HL-60 (cell line): ENCODE data around the gene WDR1.

Experiments
- DNase-seq, 2 experiments: peaks; one replicate each; pipeline ENCODE4 v3.0.0-alpha.2; 2010 to 2020; ENCODE audit warnings: low read depth in 1 of 2, low spot score in 1 of 2
- H3K27ac ChIP-seq: fragments of 250-450 bp; sonication (Bioruptor Pico); replicated peaks from 2 replicates; pipeline ENCODE4 v1.5.1; 2020; ENCODE audit warnings: mild to moderate bottlenecking, moderate library complexity
- H3K27me3 ChIP-seq: fragments of 250-450 bp; sonication (Bioruptor Pico); 2 replicates; pipeline ENCODE4 v1.5.1; 2021; ENCODE audit warnings: mild to moderate bottlenecking, moderate library complexity; ENCODE audit not compliant: insufficient read depth, poor library complexity, severe bottlenecking
- H3K4me3 ChIP-seq: replicated peaks from 2 replicates; pipeline ENCODE4 v1.5.1; 2011; ENCODE audit warnings: mild to moderate bottlenecking, control low read depth, low read length; ENCODE audit not compliant: insufficient read depth
- CTCF ChIP-seq: IDR thresholded peaks from one replicate; pipeline ENCODE4 v1.5.1; 2011; ENCODE audit warnings: low read length, control low read depth, inconsistent platforms; ENCODE audit not compliant: insufficient read depth
- GABPA ChIP-seq: IDR thresholded peaks from 2 replicates; pipeline ENCODE4 v1.6.1; 2012; ENCODE audit warnings: low read depth
- POLR2AphosphoS5 ChIP-seq: IDR thresholded peaks from 2 replicates; pipeline ENCODE4 v1.6.1; 2012; ENCODE audit warnings: low read depth
- REST ChIP-seq: IDR thresholded peaks from 2 replicates; pipeline ENCODE4 v1.6.1; 2012; ENCODE audit warnings: low read depth; ENCODE audit not compliant: insufficient replicate concordance
- SPI1 ChIP-seq: IDR thresholded peaks from 2 replicates; pipeline ENCODE4 v1.6.1; 2012; ENCODE audit warnings: low read depth, mild to moderate bottlenecking, borderline replicate concordance

WDR1 gene

GRCh38 chr4:10083861-10084641 is 32.5 kb downstream of the WDR1 start:
- Histone ChIP-seq H3K4me3 (no peak overlapping the region), H3K27me3 (no peaks in the 10 kb centered on the region), H3K27ac (no peak overlapping the region)
- TF ChIP-seq SPI1: no peak
- no peak for TF ChIP-seq CTCF
- TF ChIP-seq POLR2AphosphoS5: no peak
- no peak for TF ChIP-seq GABPA
- no peak for TF ChIP-seq REST
- no peak for DNase-seq

DNA sequence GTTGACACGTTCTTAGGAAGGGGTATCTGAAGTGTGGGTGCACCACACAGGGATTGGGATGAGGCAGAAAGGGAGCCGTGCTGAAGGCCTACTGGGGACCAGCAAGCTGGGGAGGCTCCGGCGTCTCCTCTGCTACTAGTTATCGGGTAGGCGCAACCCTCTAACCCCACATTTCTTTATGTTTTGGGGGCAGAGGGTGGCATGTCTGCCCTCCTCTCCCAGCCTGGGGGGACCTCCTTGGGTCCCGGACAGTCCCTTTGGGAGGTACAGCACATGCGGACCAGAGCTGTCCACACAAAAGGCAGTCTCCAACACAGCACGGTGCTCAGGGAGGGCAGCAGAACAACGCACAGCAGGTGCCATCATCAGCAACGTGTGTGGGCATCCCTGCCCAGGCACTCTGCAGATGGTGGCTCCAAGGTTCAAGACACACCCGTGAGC is 33.2 kb downstream of the WDR1 start:
- no peaks in the 10 kb centered on the region for H3K27me3 ChIP-seq
- no peak for TF ChIP-seq POLR2AphosphoS5
- no peak for TF ChIP-seq REST
- no peak for TF ChIP-seq GABPA
- no peak for TF ChIP-seq CTCF
- no peak for TF ChIP-seq SPI1
- no peak overlapping the region for H3K4me3 ChIP-seq
- no peak for DNase-seq
- H3K27ac ChIP-seq: no peak overlapping the region

DNA sequence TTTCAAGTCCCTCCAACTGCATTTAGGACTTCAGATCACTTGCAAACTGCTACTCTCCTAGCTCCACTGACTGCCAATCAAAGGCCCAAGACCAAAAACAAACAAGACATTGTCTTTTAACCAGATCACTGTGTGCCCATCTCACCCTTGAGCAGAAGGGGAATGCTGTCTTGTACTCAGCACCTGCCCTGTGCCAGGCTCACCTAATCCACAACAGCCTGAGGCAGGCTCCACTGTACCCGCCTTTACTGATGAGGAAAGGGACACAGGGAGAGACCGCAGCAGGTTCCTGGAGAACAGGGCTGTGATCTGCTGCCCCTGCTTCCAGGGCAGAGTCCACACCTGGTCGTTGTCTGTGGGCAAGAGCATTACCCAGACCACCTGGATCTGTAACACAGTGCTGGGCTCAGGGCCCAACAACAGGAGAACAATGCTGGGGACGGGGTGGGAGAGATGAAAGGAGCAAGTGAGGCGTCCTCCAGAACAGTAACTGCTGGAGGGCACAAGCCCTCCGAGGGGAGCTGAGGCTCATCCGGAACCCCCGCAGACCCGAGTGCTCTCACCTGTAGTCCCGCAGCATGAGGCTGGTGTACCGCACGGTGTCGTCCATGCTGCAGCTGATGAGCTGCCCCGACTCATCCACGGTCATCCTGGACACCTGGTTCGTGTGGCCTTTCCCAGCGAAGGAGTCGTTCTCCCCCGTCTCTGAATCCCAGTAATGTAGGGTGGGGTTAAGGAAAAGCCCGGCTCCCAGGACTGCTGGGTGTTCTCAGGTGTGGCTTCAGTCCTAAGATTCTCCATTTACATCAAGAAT is 33.9 kb downstream of the WDR1 start:
- no peak for DNase-seq
- no peak for TF ChIP-seq REST
- no peak for TF ChIP-seq SPI1
- TF ChIP-seq GABPA: no peak
- TF ChIP-seq CTCF: no peak
- TF ChIP-seq POLR2AphosphoS5: no peak
- Histone ChIP-seq H3K27ac (no peak overlapping the region), H3K27me3 (no peaks in the 10 kb centered on the region), H3K4me3 (no peak overlapping the region)
